Testis (tissue), 2 donors: ENCODE measurements around the gene KCNB1.

Experiments
- POLR2A ChIP-seq: fragments of 450-650 bp; IDR thresholded peaks from one replicate; pipeline ENCODE4 v1.6.1; 2017; ENCODE audit warnings: antibody characterized with exemption, mild to moderate bottlenecking, moderate library complexity
- TF ChIP-seq, protein P1 (sequence below), 3 experiments: fragments of 450-650 bp in 2 of 3; fragments of 200-600 bp in 1 of 3; sonication (generic) in 1 of 3; IDR thresholded peaks; one replicate each; pipeline ENCODE4 v1.5.1; 2016 to 2019; ENCODE audit warnings: antibody characterized with exemption in 3 of 3, mild to moderate bottlenecking in 2 of 3, moderate library complexity in 1 of 3

DNA sequence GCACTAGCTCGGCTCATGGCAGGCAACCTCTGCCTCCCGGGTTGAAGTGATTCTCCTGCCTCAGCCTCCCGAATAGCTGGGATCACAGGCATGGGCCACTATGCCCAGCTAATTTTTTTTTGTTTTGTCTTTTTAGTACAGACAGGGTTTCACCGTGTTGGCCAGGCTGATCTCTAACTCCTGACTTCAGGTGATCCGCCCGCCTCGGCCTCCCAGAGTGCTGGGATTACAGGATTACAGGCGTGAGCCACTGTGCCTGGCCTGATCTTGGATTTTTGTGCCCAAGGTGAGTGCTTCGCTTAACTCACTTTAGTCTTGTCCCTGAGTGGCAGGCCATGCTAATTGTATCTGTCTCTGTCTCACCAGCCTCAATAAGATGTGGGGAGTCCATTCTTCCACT lies 78.6 kb downstream of the KCNB1 start:
- TF ChIP-seq POLR2A: no peak
- TF ChIP-seq, protein P1, sequence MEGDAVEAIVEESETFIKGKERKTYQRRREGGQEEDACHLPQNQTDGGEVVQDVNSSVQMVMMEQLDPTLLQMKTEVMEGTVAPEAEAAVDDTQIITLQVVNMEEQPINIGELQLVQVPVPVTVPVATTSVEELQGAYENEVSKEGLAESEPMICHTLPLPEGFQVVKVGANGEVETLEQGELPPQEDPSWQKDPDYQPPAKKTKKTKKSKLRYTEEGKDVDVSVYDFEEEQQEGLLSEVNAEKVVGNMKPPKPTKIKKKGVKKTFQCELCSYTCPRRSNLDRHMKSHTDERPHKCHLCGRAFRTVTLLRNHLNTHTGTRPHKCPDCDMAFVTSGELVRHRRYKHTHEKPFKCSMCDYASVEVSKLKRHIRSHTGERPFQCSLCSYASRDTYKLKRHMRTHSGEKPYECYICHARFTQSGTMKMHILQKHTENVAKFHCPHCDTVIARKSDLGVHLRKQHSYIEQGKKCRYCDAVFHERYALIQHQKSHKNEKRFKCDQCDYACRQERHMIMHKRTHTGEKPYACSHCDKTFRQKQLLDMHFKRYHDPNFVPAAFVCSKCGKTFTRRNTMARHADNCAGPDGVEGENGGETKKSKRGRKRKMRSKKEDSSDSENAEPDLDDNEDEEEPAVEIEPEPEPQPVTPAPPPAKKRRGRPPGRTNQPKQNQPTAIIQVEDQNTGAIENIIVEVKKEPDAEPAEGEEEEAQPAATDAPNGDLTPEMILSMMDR (IDR thresholded peaks at IDR 0.05): no peak
